HG03354 (cell line): ENCODE data around the gene CLMP.
"Not testable (repeated sequence)": the region's sequence is repeated elsewhere in the genome, so short reads cannot be mapped to it uniquely, and the experiment has no call there.

Experiments
- ATAC-seq: cut with Tn5 transposase; IDR thresholded peaks from one replicate; pipeline ENCODE4 v1.9.1; 2021; ENCODE audit warnings: mild to moderate bottlenecking; ENCODE audit not compliant: unreplicated experiment, poor library complexity, severe bottlenecking

CLMP gene

GRCh38 chr11:123148965-123149364 is 46.1 kb downstream of the CLMP start:
- ATAC-seq = no peak

DNA sequence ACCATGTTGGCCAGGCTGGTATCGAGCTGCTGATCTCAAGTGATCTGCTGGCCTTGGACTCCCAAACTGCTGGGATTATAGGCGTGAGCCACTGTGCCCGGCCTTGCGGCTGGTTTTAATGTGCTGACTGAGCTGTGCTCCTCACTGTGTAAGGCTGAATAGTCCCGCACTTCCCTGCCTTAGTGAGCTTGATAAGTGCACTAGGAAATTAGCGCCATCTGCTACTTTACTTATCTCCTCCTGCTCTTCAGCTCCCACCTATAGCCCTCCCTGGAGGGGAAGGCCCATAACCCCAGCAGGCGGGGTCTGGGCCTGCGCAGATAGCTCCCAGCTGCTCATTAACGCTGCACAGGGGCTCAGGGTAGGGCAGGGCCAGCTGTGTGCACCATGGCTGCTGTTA is 49.4 kb downstream of the CLMP start:
- no peak for ATAC-seq

GRCh38 chr11:123145220-123145619 is 49.8 kb downstream of the CLMP start:
- no peak for ATAC-seq

GRCh38 chr11:123144707-123145106 is 50.3 kb downstream of the CLMP start:
- ATAC-seq = no peak

DNA sequence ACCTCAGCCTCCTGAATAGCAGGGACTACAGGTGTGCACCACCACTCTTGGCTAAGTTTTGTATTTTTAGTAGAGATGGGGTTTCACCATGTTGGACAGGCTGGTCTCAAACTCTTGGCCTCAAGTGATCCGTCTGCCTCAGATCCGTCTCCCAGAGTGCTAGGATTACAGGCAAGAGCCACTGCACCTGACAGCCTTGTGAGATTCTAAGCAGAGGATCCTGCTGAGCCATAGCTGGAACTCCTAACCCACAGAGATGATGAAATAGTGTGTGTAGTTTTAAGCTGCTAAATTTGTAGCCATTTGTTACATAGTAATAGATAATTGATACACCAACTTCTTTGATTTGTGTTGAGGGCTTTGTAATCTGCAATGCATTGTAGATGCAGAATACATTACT is 51.1 kb downstream of the CLMP start:
- no peak for ATAC-seq

DNA sequence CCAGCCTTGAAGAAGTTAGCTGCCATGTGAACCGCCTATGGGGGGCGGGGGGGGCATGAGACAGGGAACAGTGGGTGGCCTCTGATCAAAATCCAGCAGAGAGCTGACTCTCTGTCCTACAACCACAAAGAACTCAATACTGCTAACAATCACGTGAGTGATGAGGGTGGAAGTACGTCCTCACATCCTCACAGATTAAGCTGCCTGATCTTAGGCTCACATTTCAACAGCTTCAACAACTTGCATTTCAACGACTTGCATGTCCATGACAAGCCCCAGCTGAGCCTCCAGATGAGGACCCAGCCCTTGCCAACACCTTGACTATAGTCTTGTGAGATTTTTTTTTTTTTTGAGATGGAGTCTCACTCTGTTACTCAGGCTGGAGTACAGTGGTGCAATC is 51.6 kb downstream of the CLMP start:
- ATAC-seq = no peak

- ATAC-seq = no peak
Measured at GRCh38 chr11:123139206-123139605, 55.8 kb downstream of the CLMP start.

DNA sequence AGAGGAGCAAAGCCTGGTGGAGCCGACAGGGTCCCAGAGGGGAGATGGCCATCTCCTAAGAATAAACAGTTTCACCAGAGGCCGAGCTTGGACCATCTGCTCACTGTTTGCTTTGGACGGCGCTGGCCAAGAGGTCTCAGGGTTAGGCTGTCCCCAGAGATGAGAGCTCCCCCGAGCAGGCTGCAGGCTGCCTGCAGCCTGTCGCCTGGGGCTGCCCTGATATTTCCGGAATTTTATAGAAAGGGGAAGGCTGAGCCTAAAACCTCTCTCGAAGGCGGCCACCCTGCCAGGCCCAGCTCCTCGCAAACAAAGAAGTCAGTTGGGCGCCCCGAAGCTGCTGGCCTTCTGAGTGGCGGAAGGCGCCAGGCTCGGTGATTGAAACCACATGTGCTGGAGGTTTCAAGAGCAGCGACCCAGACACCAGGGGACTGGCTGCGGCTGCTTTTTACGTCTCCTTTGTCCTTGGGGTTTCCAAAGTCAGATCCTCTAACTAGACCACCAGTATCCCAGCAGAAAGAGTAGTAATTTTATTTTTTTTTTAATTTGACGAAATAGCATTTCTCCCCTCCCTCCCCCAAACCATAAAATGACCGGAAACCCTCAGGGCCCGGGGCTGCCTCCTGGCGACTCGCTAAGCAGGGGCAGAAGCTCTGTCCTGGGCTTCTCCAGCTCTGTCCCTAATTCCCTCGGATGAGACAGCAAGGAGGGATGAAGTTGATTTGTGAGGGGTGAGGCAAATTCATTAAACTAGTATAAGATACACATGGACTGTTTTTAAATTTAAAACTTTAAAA is 57.4 kb downstream of the CLMP start:
- ATAC-seq = no peak

DNA sequence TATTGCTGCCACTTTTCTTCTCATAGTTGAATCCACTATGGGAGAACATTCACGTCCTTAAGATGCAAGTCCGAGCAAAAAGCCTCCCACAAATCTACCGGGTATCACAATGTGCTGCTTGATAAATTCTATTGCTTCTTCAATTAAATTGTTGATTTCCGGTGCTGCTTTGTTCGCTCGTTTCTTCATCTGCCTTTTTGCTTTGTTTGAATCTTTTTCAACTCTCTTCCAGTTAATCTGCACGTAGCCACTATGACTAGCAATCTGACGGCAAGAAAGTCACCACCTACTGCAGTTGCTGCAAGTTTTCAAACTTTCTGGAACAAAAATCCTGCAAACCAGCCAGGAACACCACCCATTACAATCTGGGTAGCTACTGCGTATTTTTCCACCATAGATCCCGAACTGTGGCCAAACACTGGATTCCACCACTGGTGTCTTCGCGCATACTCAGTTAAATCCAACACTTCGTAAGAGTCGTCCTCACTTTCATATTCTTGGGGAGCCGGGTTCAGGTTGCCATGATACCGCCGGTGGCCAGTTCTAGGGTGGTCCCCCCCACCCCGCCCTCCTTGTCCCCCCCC is 59.1 kb downstream of the CLMP start:
- no peak for ATAC-seq

- no peak for ATAC-seq
Measured at GRCh38 chr11:123132881-123133280, 62.2 kb downstream of the CLMP start.

GRCh38 chr11:123132034-123132766 is 62.8 kb downstream of the CLMP start:
- not testable (repeated sequence) for ATAC-seq

DNA sequence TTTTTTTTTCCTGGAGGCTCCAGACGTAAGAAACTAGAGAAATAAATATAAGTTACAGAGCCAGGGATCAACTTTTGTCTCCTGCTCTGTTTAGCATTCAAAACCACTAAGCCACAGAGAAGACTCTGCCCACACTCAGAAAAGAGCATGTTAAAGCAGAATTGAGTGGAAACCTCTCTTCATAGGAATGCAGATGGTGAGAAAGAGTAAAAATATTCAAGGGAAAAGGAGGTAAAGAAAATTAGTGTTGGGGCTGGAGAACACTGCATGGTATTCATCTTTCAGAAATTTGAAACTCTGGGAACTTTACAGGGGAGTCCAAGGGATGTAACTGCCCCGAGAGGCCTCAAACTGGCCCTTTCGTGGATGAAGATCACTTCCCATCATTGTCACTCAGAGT is 65.1 kb downstream of the CLMP start:
- ATAC-seq = no peak

DNA sequence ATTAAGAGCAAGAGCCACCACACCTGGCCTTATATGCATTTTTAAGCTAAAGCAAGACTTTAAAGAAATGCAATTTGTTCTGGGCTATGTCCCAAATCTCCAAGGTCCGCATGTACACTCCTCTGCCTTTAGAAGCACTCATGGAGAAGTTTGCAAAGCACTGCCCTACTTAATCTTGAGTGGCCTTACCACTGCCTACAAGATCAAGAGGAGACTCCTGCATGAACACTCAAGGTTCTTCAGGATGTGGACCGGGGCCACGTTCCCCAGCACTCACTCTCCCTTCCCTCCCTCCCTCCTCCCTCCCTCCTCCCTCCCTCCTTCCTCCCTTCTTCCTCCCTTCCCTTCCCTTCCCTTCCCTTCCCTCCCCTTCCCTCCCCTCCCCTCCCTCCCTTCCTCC is 69.9 kb downstream of the CLMP start:
- ATAC-seq = no peak

DNA sequence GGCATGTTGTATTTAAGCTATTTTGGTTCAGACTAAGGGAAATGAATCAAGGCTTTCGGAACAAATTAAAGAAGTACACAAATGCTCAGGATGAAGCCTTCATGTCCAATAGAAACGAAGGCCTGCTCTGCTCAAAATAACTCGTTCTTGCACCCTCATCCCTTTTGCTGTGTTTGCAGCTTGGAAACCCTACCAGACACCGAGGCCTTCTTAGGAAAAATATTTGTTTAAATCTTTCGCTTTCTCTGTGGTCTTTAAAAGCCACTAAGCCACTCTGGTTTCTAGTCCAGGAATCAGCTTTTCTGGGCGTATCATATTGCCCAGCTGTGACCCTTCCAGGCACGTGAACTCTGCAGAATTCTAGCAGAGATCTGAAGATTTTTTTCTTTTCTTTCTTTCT is 72.2 kb downstream of the CLMP start:
- ATAC-seq = no peak

GRCh38 chr11:123122341-123122740 is 72.7 kb downstream of the CLMP start:
- no peak for ATAC-seq

DNA sequence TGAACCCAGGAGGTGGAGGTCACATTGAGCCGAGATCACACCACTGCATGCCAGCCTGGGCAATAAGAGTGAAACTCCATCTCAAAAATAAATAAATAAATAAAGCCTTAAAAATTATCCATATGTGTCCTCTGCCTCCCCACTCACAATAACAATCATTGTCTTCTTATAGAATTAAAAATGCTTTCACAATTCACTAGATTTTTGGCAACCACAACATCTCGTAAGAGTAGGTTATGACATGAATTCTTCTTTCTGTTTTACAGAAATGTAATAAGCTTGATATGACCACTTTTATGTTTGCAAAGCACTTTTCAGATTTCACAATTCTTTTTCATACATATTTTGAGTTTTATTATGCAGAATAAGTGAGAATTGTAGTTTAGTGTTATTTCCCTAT is 78.6 kb downstream of the CLMP start:
- ATAC-seq = no peak

GRCh38 chr11:123111465-123111864 is 83.6 kb downstream of the CLMP start:
- no peak for ATAC-seq

DNA sequence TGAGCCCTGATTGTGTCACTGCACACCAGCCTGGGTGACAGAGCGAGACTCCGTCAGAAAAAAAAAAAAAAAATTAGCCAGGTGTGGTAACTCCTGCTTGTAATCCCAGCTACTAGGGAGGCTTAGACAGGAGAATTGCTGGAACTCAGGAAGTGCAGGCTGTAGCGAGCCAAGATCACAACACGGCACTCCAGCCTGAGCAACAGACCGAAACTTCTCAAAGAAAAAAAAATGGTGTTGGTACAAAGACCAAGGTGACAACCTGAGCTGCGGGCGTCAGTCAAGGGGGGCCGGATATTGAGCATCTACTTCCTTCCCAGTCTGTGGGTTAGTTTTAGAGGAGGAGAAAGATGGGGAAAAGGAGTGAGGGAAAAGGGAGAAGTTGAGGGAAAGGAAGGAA is 84.7 kb downstream of the CLMP start:
- no peak for ATAC-seq

- ATAC-seq = no peak
Measured at GRCh38 chr11:123107945-123108495, 87.0 kb downstream of the CLMP start.

- ATAC-seq = no peak
Measured at GRCh38 chr11:123104697-123105096, 90.4 kb downstream of the CLMP start.
